Stimulated activated CD8-positive, alpha-beta memory T cell treated with anti-CD3 and anti-CD28 coated beads, Interleukin-4, amount 100 ng/mL, for 1 hour (primary cell): Measurements from ENCODE around the gene PLTP.
"Not testable (repeated sequence)": the region's sequence is repeated elsewhere in the genome, so short reads cannot be mapped to it uniquely, and the experiment has no call there.

Experiments used
- DNase-seq, 2 donors: peaks; one replicate each; pipeline ENCODE4 v3.0.0-alpha.2; 2020; ENCODE audit warnings: low read depth in 2 of 2, low spot score in 1 of 2

Gene PLTP

DNA sequence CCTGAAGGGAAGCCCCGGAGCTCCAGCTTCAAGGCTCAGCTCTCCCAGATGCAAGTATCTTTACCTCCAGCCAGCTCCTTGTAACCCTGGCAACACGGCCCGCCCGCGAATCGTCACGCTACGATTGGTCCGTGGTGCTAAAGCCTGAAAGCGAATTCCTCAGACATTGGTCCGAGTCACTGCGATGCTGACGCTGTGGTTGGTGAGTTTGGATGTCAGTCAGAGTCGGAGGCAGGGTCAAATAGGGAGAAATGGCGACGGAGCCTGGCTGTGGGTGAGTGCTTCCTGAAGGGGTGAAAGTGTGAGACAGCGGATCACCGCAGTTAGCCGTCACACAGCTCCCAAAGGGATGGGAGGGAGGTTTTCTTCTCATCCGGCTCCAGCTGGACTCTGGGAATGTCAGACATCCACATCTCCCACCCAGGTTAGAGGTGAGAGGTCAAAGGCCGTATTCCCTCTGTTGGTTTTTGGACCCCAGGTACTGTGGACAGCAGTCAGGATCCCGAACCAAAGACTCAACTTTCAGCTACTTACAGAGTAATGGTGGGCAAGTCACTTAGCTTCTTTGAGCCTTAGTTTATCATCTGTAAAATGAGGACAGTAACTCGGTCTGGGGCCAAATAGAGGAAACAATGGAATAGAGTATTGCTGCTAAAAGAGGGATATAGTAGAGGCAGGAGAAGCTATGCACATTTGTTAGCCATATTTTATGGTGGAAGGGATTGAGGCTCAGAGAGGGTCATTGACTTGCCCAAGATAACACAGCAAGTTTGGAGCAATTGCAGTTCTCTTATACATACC lies 30.8 kb downstream of the PLTP start, which contains the start of gene ZSWIM1:
TSS of gene ZSWIM1 (plus strand) at position 240 of the 801 bp plus-strand sequence. CDS start 1,366 bp downstream, outside the sequence.
- peak; percentile 92 to 97 for DNase-seq

DNA sequence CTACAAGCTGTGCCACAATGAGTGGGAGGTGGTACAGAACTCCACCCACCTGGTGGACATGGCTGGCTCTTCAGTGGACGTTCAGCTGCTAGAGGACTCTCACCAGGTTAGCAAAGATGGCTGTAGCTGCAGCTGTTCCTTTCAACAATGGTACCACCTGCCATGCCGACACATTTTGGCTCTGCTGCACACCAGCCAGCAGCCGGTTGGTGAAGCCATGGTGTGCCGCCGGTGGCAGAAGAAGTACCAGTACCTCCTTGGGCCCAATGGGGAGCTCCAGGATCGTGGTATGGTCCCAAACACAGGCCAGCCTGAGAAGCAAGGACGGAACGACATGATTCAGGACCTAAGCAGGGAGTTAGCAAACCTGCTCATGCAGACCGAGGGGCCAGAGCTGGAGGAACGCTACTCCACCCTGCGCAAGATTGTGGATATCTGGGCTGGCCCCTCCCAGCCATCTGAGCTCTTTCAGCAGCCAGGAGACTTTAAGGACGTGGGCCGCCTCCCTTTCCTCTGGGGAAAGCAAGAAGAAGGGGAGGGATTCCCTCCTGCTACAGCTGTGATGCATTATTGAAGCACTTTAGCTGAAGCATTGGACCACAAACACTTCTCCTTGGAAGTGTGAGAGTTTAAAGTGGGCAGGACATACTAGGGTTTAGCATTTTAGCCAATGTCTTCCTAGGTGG lies 33.7 kb downstream of the PLTP start:
- no peak for DNase-seq

DNA sequence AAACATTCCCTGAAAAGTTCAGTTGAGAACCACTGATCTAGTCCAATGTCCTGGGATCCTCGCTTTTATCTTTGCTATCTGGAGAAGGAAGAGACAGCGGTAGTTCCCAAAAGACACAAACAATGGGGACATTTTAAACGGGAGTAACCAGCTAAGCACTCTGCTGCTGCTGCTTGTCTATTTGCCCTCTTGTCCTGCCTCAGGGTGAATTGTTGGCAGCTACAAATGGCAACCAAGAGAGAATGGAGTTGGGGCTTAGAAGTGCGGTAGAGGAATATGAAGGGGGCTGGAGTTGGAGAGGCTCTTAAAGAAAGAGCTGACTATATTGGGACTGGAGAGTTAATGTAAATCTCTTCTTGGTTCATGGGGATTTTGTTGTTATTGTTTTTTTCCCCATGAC lies 37.4 kb downstream of the PLTP start:
- no peak for DNase-seq

DNA sequence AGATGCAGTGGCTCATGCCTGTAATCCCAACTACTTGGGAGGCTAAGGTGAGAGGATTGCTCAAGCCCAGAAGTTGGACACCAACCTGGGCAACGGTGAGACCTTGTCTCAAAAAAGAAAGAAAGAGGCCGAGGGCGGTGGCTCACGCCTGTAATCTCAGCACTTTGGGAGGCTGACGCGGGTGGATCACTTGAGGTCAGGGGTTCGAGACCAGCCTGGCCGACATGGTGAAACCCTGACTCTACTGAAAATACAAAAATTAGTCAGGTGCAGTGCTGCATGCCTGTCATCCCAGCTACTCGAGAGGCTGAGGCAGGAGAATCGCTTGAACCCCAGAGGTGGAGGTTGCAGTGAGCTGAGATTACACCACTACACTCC lies 37.9 kb downstream of the PLTP start:
- DNase-seq: not testable (repeated sequence)

DNA sequence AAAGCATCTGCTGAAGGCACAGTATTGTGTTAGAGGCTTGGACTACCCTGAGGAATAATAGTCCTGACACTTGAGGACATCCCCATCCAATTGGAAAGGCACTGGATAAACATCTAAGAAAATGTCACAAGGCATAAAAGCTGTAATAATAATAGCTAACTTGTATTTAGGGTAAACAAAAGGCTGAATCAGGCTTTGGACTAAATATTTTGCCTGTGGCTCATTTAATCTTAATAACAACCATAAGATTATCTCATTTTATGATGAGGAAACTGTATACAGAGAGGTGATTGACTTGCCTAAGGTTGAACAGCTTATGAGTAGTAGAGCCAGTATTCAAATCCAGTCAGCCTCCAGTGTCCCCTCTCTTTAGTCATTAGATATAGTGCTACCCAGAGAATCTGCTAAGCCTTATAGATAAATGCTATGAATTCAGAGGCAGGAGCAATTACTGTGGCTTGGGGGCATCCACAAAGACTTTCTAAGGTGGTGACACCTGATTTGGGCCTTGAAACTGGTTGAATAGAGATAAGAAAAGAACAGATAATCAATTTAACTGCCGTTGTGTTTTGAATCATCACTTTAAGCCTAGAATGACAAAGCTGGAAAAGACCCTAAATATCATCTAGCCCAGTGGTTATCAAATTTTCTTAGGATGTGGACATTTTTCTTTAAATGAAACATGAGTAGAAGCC lies 38.4 kb downstream of the PLTP start:
- DNase-seq: no peak

DNA sequence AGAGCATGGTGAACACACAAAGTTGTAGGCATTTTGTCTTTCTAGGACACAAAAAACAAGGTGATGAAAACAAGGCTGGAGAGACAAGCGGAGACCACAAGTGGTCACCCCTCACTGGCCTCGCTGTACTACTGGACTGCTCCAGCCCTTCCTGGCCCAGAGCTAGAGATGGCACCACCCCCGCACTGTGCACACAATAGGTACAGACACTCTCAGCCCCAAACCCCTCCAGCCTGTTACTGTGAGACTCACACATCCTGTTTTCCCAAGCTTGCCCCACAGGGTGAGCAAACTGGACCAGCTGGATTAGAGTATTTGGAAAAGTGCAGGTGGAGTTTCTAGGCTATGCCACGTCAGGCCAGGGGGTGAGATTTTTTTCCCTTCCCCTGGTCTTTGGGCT lies 39.3 kb downstream of the PLTP start:
- no peak for DNase-seq

DNA sequence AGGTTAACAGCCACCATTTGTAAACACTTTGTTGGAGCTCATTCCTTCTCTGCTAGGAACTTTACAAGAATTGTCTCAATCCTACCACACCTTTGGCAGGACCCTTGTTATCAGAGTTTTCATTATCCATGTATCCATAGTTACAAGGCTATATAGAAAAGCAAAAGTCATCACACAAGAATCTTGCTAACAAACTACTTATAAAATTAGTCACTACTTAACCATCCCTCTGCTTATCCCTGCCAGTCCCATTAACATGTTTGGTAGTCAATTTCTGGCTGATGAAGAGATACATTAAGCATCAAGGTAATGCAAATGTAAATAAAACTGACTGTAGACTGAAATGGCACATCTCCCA lies 44.2 kb downstream of the PLTP start:
- no peak for DNase-seq

DNA sequence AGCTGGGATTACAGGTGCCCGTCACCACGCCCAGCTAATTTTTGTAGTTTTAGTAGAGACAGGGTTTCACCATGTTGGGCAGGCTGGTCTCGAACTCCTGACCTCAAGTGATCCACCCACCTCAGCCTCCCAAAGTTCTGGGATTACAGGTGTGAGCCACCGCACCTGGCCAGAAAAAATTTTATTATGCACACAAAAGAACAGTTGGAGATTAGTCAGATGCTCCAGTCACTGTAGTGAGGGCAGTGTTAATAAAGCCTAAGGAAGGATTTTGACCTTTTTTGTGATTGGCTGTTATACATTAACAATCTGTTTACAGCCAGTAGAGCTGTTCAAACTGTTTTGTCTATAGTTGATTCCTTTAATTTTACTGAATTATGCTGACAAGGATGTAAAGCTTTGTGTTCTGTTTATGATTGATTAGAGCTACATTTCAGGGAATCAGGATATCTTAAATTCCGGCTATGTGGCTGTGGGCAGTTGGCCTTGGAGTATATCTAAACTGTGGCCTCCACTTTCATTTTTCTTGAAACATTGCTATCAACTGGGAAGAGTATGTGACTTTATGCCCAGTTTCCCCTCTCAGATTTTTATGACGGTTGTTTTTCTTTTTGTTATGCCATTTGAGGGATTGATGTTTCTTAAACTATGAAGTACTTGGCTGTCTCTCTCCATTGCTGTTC lies 44.7 kb downstream of the PLTP start:
- DNase-seq: no peak

DNA sequence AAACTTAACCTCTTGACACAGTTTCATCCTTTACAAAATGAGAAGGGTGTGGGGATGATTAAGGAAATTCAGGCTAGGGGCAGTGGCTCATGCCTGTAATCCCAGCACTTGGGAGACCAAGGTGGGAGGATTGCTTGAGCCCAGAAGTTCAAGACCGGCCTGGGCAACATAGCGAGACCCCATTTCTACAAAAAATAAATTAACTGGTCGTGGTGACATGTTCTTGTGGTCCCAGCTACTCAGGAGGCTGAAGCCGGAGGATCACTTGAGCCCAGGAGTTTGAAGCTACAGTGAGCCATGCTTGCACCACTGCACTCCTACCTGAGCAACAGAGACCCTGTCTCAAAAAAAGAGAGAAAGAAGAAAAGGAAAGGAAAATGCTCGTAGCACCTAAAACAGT lies 45.5 kb downstream of the PLTP start:
- DNase-seq: no peak

DNA sequence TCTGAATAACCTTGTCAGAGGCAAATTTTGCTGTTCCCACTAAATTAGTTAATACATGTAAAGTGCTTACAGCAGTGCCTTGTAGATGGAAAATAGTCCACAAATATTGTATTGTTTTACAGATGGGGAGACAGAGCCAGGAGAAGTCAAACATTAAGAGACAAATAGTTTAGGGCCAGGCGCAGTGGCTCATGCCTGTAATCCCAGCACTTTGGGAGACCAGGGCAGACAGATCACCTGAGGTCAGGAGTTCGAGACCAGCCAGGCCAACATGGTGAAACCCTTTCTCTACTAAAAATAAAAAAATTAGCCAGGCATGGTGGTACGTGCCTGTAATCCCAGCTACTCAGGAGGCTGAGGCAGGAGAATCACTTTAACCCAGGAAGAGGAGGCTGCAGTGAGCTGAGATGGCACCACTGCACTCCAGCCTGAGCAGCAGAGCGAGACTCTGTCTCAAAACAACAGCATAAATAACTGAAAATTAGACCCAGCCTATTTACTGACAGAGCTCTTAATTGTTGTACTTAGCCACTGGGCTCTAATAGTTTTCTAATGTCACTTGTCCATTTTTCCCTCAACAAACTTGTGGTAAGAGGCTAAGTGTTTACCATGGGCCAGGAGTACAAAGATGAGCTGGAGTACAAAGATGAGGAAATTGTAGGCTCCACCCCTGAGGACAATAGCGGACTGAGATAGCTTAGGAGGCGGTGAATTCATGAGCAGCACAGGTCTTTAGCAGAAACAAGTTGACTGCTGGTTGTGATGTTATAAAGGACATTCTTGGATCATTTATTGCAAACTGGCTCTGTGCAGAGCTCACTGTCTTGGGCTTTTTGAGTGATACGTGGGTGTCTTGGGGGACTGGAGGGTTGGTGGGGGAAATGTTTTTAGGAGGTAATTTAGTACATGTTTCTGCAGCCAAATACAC lies 48.1 kb downstream of the PLTP start:
- no peak for DNase-seq

DNA sequence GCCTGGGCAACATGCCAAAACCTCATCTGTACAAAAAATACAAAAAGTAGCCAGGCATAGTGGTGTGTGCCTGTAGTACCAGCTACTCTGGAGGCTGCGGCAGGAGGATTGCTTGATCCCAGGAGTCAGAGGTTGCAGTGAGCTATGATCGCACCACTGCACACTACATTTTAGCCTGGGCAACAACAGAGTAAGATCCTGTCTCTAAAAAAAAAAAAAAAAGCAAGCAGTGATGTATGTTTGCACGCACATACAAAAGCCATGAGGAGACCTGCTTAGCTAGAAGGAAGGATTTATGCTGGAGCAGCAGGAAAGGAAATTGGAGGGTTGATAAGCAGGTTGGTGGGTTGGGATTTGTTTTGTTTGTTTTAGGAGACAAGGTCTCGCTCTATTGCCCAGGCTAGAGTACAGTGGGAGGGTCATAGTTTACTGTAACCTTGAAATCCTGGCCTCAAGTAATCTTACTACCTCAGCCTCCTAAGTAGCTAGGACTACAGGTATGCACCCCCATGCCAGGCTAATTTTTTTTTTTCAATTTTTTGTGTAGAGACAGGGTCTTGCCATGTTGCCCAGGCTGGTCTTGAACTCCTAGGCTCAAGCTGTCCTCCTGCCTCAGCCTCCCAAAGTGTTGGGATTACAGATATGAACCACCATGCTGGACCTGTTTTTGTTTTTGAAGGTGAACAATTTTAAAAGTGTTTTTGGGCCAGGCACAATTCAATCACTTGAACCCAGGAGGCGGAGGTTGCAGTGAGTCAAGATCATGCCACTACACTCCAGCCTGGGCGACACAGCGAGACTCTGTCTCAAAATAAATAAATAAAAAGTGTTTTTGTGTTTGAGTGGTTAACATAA lies 50.5 kb downstream of the PLTP start:
- no peak for DNase-seq

DNA sequence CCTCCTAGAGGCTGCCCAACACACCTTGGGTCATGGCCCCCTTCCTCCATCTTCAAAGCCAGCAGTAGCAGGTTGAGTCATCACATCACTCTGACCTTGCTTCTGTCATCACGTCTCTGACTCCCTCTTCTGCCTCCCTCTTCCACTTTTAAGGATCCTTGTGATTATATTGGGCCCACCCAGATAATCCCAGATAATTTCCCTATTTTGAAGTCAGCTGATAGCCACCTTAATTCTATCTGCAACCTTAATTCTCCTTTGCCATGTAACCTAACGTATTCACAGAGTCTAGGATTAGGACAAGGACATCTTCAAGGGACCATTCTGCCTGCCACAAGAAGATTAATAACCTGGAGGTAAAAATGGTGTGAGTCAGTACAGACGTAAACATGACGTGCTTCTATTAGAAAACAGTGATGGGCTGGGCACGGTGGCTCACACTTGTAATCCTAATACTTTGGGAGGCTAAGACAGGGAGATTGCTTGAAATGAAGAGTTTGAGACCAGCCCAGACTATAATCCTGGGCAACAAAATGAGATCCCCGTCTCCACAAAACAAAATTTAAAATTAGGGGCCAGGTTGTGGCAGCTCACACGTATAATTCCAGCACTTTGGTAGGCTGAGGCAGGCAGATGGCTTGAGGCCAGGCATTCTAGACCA lies 51.3 kb downstream of the PLTP start:
- no peak for DNase-seq

DNA sequence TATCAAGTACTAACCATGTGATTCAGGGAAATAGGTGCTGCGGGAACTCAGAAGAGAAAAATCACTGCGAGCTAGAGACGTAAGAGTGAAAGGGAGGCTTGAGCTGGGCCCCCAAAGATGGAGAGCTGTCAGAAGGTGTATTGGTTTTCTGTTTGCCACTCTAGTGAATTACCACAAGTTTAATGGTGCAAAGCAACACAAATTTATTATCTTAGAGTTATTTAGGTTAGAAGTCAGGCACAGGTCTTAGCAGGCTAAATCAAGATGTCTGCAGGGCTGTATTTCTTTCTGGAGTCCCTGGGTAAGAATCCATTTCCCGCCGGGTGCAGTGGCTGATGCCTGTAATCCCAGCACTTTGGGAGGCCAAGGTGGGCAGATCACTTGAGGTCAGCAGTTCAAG lies 52.0 kb downstream of the PLTP start:
- no peak for DNase-seq

DNA sequence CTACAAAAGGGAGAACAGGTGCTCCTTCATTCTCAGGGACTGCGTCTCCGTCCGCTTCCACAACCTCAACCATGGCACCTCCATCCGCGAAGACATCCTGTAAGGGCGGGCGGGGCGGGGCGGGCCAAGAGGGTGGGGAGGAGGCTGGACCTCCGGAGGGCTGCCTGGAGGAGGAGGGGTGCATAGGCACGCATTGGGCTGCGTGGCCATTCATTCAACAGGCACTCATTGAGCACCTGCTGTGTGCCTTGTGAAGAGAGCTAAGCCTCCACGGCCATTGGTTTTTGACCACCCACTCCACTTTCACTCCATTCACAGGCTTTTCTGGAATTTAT lies 54.1 kb downstream of the PLTP start:
- DNase-seq: peak in 1 of 2 donors; percentile 8

DNA sequence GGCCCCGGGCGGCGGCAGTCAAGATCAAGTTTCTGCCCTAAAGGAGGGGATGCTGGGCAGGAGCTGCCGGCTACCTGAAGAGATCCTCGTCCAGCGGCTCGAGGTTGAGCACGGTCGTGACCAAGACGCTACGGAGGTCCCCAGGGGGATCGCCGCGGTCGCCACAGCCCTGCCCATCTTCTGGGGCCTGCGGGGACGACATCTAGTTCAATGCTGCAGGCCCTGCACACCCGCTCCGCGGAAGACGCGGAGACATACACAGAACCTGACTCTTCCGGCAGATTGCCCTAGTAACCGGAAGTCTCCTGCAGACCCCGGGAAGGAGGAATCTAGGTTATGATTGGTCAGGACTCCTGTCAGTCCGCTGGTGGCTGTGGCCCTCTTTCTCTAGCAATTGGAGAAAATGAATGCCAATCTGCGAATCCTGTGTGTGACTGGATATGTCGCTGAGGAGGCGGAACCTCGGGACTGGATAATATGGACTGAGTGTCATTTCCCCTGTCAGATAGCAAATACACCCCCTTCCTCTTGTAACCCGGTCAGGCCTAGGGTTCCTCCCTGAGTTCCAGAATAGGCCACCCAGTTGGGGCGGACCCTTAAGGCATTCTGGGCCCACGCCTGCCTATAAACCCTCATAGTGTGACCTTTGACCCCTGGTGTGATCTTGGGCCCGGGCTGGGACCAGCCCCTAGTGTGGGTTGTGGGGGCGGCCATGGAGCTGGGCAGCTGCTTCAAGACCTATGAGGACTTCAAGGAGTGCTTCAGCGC lies 54.7 kb downstream of the PLTP start, which contains the start of the genes ACOT8 and ZSWIM3:
TSS of gene ACOT8 (minus strand) at position 279 of the 768 bp plus-strand sequence. CDS start at position 202, 77 bp downstream.
TSS of gene ZSWIM3 (plus strand) at position 501 of the 768 bp plus-strand sequence. CDS start at position 713, 212 bp downstream.
- peak; percentile 59 to 79 for DNase-seq

DNA sequence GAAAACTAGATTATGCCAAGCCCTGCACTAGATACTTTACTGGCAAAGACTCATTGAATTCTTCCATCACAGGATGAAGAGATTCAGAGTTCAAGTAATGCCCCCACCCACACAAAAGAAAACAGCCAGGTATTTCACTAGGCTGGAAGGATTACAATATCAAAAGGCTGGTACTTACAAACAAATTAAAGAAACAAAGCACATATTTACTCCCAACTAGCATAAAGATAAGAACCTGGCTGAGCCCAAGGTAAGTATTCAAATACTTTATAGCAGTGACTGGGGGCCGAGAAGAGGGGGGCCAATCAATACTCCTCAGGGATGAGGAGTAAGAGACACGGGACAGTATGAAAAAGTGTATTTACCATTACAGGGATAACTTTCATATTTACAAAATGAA lies 58.5 kb downstream of the PLTP start:
- DNase-seq: no peak

DNA sequence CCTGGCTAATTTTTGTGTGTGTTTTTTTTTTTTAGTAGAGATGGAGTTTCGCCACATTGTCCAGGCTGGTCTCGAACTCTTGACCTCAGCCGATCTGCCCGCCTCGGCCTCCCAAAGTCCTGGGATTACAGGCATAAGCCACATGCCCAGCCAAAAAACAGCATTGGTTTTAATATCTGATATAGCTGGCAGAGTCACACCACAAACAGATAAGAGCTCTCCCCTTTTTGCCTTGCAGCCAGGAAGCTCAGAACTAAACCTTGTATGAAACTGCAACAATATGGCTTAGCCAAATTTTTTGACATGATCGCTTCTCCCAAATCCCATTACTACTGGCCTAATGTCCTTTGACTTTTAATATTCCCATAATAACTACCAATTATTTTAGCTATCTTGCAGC lies 59.6 kb downstream of the PLTP start:
- no peak for DNase-seq

DNA sequence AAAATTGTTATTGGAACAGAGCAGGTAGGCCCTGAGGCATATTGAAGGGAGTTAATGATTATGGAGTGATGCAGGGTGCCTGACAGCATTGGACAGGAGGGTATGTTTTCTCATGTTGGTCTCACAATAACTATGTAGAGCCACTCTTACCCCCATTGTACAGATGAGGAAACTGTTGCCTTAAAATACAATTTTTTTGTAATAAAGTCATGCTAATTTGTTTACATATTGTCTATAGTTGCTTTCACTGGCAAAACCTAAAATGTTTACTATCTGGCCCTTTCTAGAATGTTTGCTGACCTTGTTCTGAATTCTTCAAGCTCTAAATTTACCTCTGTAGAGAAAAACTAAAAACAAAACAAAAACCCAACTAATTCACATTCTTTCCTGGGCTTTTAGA lies 60.5 kb downstream of the PLTP start:
- DNase-seq: no peak
